ENCODE data around the gene FGF21.

FGF21 gene

GRCh38 chr19:48755787-48756186 is 463 bp downstream of the FGF21 start:
- H3K36me3 ChIP-seq (ENCODE audit: control insufficient read depth, insufficient read depth, low read length), result no peaks in the 10 kb centered on the region
- TF ChIP-seq CTCF (IDR thresholded peaks at IDR 0.05; ENCODE audit: insufficient read depth, low read length, poor library complexity, severe bottlenecking), result no peak
- DNase-seq (ENCODE audit: extremely low read depth, insufficient read length), result no peak
- H3K4me3 ChIP-seq (replicated peaks; ENCODE audit: low read depth, low read length), result no peak overlapping the region
- H3K27me3 ChIP-seq (replicated peaks; ENCODE audit: control insufficient read depth, insufficient read depth, low read length), result no peaks in the 10 kb centered on the region; the same call in 1 of the 2 replicates

GRCh38 chr19:48756212-48756611 is 888 bp downstream of the FGF21 start:
- Histone ChIP-seq H3K4me3 (replicated peaks; ENCODE audit: low read depth, low read length) (no peak overlapping the region), H3K36me3 (ENCODE audit: control insufficient read depth, insufficient read depth, low read length) (no peaks in the 10 kb centered on the region), H3K27me3 (replicated peaks; ENCODE audit: control insufficient read depth, insufficient read depth, low read length) (no peaks in the 10 kb centered on the region; the same call in 1 of the 2 replicates)
- TF ChIP-seq CTCF (IDR thresholded peaks at IDR 0.05; ENCODE audit: insufficient read depth, low read length, poor library complexity, severe bottlenecking), result no peak
- DNase-seq (ENCODE audit: extremely low read depth, insufficient read length), result no peak

GRCh38 chr19:48756686-48757085 is 1.4 kb downstream of the FGF21 start:
- no peak for TF ChIP-seq CTCF (IDR thresholded peaks at IDR 0.05; ENCODE audit: insufficient read depth, low read length, poor library complexity, severe bottlenecking)
- H3K4me3 ChIP-seq (replicated peaks; ENCODE audit: low read depth, low read length), result no peak overlapping the region
- DNase-seq (ENCODE audit: extremely low read depth, insufficient read length), result no peak
- H3K27me3 ChIP-seq (replicated peaks; ENCODE audit: control insufficient read depth, insufficient read depth, low read length), result no peaks in the 10 kb centered on the region; the same call in 1 of the 2 replicates
- H3K36me3 ChIP-seq (ENCODE audit: control insufficient read depth, insufficient read depth, low read length), result no peaks in the 10 kb centered on the region

GRCh38 chr19:48757089-48757675 is 1.9 kb downstream of the FGF21 start:
- H3K27me3 ChIP-seq (replicated peaks; ENCODE audit: control insufficient read depth, insufficient read depth, low read length), result no peaks in the 10 kb centered on the region; the same call in 1 of the 2 replicates
- no peak for DNase-seq (ENCODE audit: extremely low read depth, insufficient read length)
- H3K36me3 ChIP-seq (ENCODE audit: control insufficient read depth, insufficient read depth, low read length), result no peaks in the 10 kb centered on the region
- no peak for TF ChIP-seq CTCF (IDR thresholded peaks at IDR 0.05; ENCODE audit: insufficient read depth, low read length, poor library complexity, severe bottlenecking)
- no peak overlapping the region for H3K4me3 ChIP-seq (replicated peaks; ENCODE audit: low read depth, low read length)

- no peak for DNase-seq (ENCODE audit: extremely low read depth, insufficient read length)
- Histone ChIP-seq H3K4me3 (replicated peaks; ENCODE audit: low read depth, low read length) (no peak overlapping the region), H3K27me3 (replicated peaks; ENCODE audit: control insufficient read depth, insufficient read depth, low read length) (no peaks in the 10 kb centered on the region; the same call in 1 of the 2 replicates), H3K36me3 (ENCODE audit: control insufficient read depth, insufficient read depth, low read length) (no peaks in the 10 kb centered on the region)
- no peak for TF ChIP-seq CTCF (IDR thresholded peaks at IDR 0.05; ENCODE audit: insufficient read depth, low read length, poor library complexity, severe bottlenecking)
Observed at GRCh38 chr19:48757741-48758144, 2.4 kb downstream of the FGF21 start.
